ENCODE measurements around the gene NLGN3.
A peak's percentile ranks its signal among the peaks of the same experiment; 100 is the strongest.
"Not testable (repeated sequence)": the region's sequence is repeated elsewhere in the genome, so short reads cannot be mapped to it uniquely, and the experiment has no call there.

The NLGN3 gene

GRCh38 chrX:71173440-71173839, 28.8 kb downstream of the NLGN3 start:
- no peak for DNase-seq

DNA sequence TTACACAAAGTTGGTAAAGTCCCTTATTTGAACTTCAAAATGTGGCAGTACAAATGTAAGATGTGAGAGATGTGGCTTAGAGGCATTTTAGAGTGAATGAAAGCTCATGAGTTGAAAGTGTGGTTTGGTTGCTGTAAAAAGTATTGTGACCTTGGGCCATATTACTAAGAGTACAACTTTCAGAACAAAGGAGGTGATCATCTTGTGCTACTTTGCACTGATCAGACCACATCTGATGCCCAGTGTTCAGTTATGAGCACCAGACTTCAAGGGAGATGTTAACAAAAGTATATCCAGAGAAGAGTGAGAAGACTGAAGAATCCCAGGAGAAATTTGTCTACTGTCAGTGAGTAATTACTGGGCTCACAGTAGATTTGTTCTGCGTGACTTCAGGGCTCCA, 30.2 kb downstream of the NLGN3 start:
- DNase-seq: no peak

DNA sequence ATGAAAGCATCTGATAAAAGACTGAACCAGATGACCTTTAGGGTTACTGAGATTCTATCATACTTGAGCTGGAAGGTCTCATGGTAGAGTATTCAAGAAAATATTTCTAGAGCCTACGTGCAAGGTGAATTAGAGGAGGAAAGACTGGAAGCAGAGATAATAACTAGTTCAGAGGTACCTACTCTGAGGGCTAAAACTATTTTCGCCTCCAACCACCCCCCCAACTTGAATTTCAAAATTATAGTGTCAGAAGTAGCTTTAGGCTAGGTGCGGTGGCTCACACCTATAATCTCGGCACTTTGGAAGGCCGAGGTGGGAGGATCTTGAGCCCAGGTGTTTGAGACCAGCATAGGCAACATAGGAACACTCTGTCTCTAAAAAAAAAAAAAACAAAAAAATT, 30.9 kb downstream of the NLGN3 start:
- DNase-seq: no peak

DNA sequence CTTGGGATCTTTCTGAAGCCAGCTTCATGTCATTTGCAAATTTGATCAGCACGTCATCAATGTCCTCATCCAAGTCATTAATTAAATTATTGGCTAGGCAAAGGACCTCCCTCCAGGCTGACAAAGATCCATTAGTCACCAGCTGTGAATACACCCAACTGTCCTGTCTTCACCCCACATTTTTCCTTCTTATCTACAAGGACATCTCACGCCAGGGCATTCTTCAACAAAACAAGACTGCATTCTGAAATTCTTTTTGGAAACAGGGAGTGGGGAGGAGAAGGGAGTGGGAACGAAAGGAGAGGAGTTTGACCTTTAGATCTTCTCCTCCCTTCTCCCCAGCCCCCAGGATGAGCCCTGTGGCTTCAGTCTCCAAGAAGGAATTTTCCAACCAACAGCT, 32.7 kb downstream of the NLGN3 start:
- DNase-seq: no peak

DNA sequence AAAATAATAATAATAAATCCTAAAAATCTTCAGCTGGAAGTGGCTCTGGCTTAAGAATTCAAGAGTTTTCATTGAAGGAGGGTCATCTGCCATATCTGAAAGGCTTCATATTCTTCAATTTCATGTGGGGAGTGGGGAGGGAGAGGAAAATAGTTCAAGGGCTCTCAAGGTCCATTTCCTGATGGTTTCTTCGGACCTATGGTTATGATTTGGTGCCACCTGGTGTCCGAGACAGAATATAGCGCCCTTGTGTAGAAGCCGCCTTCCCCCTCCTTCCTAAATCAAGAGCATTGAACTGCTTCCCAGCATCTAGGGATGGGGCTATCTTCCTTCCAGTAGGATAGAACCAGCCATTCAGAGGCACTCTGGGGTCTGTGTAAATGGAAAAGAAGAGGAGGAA, 34.3 kb downstream of the NLGN3 start:
- DNase-seq: no peak

- DNase-seq: not testable (repeated sequence)
These were observed 36.1 kb downstream of the NLGN3 start for GRCh38 chrX:71180579-71181265.

DNA sequence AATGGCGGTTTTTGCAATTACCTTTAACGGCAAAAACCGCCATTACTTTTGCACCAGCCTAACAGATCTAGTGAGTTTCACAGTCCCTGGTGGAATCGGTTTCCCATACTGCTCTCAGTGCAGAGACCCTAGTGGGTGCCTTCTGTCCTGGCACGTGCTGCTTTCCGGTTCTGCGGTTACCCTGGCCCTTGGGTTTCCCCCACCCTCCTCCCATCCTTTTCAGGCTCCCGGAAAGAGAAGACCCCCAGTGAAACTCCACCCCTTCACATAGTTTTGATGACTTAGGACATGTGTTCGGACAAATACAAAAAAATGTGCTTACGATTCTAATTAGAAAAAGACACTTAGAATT, 36.9 kb downstream of the NLGN3 start:
- no peak for DNase-seq

DNA sequence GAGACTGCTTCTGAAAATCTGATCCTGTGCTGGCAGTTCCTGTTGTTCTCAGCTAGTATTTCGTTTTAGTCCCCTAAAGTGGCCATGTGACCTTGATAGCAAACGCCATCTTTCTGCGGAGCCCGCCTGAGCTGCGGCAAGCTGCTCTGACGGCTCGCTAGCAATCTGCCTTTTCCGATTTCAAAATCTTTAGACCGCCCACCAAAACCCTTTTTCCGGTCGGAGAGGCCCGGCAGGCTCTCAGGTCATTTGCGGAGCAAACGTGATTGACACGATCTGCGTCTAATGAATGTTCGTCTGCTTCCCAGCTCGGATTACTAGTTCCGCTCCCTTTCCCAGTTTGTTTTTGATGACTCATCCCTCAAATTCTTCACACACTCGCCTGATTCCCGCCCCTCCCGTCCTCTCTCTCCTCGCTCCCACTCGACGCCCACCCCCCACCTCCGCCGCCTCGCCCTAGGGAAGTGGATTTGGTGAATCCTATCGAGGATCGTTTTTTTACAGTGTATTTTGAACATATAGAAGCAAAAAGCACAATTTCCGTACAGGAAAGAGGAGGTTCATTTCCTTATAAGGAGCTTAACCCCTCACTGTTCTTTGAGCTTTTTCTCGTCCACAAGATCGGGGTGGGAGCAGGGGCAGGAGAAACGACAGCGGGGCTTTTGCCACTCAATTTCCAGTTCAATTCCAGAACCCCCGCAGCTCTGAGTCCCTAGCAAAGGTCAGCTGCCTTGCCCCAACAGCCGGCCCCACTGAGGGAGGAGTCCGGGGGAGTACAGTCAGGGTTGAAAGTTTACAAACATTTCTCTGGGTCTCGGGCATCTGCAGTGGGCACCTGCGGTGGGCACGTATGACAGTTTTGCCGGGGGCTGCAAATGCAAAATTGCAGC, 37.5 kb downstream of the NLGN3 start:
- DNase-seq: peak; percentile 26

GRCh38 chrX:71182871-71183270, 38.2 kb downstream of the NLGN3 start:
- no peak for DNase-seq

DNA sequence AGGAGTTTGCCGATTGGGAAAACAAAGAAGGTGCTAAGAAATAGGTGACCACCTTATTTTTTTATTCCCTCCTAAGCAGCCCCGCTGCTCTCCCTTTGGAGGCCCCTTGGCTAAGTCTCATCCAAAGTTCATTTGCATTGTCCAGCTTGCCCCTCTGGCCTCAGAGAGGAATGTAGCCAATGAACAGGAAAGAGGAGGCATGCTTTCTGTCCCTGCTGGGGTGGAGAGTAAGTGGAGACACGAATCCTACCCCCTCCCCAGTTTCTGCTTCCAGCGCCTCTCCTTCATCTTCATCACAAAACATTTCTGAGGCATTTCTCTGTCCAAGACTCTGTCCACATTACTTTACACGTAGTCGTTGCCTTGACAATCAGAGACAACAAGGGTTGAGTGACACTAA, 38.7 kb downstream of the NLGN3 start:
- DNase-seq: no peak

GRCh38 chrX:71184092-71184491, 39.5 kb downstream of the NLGN3 start:
- no peak for DNase-seq

DNA sequence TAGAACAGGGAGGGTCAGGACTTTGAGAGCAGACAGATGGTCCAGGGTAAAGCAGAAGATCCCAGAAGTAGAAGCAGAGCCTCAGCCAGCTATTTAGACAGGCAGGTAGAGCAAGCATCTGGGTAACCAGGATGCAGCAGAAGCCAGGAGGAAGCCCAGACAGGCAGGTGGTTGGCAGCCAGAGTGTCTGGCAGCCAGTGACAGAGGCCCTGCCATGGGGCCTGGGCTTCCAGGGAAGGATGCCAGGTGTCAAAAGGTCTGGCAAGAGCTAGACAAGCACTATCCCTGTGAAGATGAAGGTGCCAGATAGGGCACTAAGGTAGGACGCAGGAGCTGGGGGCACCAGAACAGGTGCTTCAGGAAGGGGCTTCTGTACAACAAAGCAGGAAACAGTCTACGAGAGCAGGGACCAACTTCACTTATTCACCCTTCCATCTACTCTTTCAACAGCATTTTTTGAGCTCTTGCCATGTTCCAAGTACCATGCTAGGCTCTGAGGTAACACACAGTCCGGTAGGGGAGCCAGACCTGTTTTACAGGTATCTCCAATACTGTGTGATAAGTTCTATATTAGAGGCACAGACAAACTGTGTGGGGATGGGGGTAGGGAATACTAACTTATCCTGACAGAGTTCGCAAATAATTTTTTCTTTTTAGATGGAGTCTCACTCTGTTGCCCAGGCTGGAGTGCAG, 40.3 kb downstream of the NLGN3 start:
- no peak for DNase-seq

GRCh38 chrX:71191248-71191647, 46.6 kb downstream of the NLGN3 start:
- DNase-seq: no peak

DNA sequence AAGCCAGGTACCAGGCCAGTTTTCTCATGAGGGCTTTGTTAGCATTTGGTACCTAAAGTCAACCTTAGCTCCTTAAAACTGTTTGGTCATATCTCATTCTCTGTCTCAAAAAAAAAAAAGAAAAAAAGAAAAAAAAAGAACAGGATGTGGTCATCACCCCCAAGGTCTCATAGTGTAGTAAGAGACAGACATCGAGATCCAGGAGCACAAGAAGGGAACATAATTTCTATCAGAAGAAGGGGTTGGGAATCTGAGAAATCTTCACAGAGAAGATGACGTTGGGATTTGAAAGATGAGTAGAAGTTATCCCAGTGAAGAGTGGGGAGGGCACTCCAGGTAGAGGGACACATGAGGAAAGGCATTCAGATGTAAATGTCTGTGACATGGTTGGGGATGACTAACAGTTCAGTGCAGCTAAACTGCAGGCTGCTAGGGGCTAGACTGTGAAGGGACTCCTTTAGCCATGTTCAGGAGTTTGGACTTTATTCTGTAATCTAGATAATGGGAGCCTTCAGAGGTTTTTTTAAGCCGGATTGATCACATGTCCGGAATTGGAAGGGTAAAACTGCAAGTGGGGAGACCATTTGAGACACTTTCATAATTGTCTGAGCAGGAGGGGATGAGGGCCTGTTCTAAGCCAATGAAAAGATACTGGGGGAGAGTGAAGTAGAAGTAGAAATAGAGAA, 51.5 kb downstream of the NLGN3 start:
- no peak for DNase-seq

DNA sequence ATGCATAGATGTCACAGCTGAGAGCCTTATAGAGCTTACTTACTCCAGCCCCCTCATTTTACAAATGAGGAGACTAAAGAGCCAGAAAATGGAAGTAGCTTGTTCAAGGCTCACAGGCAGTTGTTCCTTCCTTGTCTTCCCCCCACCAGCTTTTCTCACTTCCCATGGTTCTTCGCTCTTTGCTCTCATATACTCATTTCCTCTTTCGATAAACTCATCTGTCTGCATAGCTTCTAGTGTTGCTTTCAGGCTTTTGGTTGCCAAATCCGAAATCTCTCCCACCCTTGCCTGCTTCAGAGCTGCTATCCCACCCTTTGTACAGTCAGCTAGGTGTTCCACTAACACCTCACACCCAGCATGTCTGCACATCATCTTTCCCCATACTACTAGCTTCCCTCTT, 53.4 kb downstream of the NLGN3 start:
- DNase-seq: no peak

- no peak for DNase-seq
These were observed 54.8 kb downstream of the NLGN3 start for GRCh38 chrX:71199252-71200008.

DNA sequence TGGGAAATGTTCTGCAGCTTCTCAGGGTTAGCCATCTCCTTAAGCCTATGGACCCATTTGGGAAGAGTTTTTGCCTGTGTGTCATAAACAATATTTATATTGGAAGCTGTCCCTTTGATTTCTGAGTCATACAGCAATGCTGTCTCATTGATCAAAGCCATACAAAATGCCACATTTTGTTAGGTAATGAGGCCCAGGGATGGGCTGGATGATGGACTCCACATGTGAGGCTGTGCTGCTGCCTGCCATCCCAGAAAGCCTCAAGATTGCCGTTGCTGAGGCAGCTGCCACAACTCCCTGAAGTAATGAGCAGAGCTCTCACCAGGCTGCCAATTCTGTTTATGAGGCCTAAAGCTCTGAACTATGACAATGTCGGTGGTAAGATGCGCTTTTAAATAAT, 66.2 kb downstream of the NLGN3 start:
- DNase-seq: no peak

DNA sequence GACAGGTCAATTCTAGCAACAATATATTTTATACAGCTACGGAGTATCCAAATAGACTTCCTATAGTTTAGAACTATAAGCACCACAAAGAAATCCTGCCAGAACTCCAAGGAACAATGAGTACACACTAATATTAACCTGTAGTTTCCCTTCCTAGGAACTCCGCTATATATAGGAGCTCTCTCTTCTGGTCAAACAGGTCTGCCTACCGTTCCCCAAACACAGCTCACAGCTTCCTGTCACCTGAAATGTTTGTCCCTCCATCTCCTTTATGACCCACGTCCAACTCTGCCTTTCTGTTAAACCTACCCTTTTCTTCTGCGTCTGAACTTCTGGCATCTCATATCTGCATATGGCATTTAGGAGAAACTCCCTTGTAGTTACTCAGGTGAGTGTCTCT, 67.9 kb downstream of the NLGN3 start:
- DNase-seq: no peak

DNA sequence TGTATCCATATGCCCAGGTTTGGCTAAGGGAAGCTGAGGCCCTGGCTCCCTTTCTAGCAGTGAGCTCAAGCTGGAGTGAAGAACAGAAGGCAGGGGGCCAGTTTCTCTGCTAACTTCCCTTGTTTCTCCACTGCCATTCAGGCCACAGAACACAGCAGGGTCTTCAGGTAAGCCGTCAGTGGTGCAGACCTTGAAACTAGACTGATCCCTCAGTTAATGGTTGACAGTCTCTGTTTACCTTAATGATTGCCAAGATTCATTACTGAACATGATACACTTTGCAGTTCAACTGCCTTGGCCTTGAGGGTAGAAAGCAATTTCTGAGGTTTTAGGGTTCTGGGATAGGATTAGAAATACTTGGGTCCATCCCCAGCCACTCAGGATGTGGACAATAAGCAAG, 69.5 kb downstream of the NLGN3 start:
- no peak for DNase-seq

DNA sequence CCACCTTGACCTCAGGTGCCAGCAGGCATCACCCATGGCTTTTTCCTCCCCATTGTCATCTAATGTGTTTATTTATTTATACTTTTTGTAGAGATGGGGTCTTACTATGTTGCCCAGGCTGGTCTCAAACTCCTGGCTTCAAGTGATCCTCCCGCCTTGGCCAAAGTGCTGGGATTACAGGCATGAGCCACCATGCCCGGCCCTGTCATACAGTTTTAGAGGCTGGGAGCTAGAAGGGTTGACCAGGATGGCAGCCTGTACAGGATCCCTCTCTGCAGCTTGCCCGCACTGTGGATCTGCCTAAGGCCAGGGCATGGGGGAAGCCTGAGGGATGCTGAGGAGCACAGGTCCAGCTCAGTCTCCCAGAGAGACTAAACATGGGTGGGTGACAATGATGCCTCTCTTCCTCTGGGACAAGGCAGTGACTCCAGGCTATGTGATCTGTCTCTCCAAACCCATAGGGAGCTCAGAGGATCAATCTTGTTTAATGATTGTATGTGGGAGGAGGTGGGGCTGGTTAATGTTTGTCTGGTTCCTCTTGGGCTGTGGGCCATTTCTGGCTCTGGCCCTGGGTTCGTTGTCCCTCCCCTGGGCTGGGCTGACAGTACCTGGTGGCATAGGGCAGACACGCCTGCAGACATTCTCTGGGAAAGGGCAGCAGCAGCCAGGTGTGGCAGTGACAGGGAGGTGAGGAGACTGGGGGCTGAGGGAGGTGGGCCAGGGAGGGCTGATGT, 70.1 kb downstream of the NLGN3 start:
- no peak for DNase-seq

GRCh38 chrX:71215338-71215912, 70.8 kb downstream of the NLGN3 start:
- no peak for DNase-seq

DNA sequence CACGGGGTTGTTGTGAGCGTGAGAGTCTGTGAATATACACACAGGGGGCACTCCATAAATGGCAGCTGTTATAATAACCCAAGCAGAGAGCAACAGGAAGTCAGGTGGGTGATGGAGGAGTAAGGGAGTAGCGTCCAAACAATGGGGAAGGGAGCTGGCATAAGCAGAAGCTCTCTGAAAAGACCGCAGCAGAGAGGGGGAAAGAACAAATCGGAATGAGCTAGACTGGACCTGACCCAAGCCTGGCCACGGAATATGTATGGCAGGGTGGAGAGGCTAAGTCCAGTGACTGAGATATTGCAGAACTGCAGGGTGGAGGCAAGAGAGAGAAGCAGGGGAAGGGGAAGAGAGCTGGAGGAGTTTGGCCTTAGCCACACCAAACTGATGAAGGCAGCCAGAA, 71.8 kb downstream of the NLGN3 start:
- no peak for DNase-seq
